NCI-H2196 treated with DMSO at 0.1 percent for 48 hours (cell line): ENCODE results near the gene ROM1.
A peak's percentile ranks its signal among the peaks of the same experiment; 100 is the strongest.
"Not testable (repeated sequence)": the region's sequence is repeated elsewhere in the genome, so short reads cannot be mapped to it uniquely, and the experiment has no call there.

Source experiments
- DNase-seq: peaks from one replicate; lab custom pipeline; 2025; ENCODE audit not compliant: unreplicated experiment; lab: John Stamatoyannopoulos, UW

Gene ROM1

GRCh38 chr11:62585356-62585755 is 27.7 kb upstream of the ROM1 start:
- DNase-seq: not testable (repeated sequence)

GRCh38 chr11:62588966-62589637 is 24.0 kb upstream of the ROM1 start:
- no peak for DNase-seq

- DNase-seq: peak; percentile 97
Observed at GRCh38 chr11:62591448-62592145, 21.5 kb upstream of the ROM1 start, which contains the start of gene TUT1. TSS of gene TUT1 (minus strand) at chr11:62591523. CDS start at chr11:62591485, 38 bp downstream.

- DNase-seq: no peak
Observed at GRCh38 chr11:62592146-62592815, 20.8 kb upstream of the ROM1 start.

GRCh38 chr11:62592989-62593421 is 20.1 kb upstream of the ROM1 start:
- DNase-seq: no peak

- peak; percentile 55 for DNase-seq
Observed at GRCh38 chr11:62593434-62594044, 19.5 kb upstream of the ROM1 start.

- DNase-seq: no peak
Observed at GRCh38 chr11:62595124-62595523, 17.9 kb upstream of the ROM1 start.

GRCh38 chr11:62599069-62599696 is 13.9 kb upstream of the ROM1 start:
- peak; percentile 96 for DNase-seq

- no peak for DNase-seq
Observed at GRCh38 chr11:62599901-62600300, 13.2 kb upstream of the ROM1 start.

GRCh38 chr11:62600367-62601121 is 12.5 kb upstream of the ROM1 start:
- DNase-seq: no peak

- DNase-seq: no peak
Observed at GRCh38 chr11:62601122-62601371, 12.0 kb upstream of the ROM1 start.

GRCh38 chr11:62601372-62602140 is 11.5 kb upstream of the ROM1 start, which contains the start of gene MTA2:
TSS of gene MTA2 (minus strand) at chr11:62601865. CDS start at chr11:62601450, 415 bp downstream.
- DNase-seq: peak; percentile 97

- DNase-seq: peak; percentile 75
Observed at GRCh38 chr11:62602141-62603071, 10.7 kb upstream of the ROM1 start.

GRCh38 chr11:62603072-62603408 is 10.0 kb upstream of the ROM1 start:
- DNase-seq: no peak

- no peak for DNase-seq
Observed at GRCh38 chr11:62603776-62604299, 9.2 kb upstream of the ROM1 start.

GRCh38 chr11:62604460-62605120 is 8.5 kb upstream of the ROM1 start:
- no peak for DNase-seq

GRCh38 chr11:62605467-62605866 is 7.6 kb upstream of the ROM1 start:
- no peak for DNase-seq

GRCh38 chr11:62605902-62606301 is 7.2 kb upstream of the ROM1 start:
- no peak for DNase-seq
